Tibial nerve (tissue), 4 donors: Measurements from ENCODE around the gene USP5.

Experiments
- EP300 ChIP-seq, 2 donors: sonication (generic); formaldehyde crosslinking; IDR thresholded peaks; one replicate each; pipeline ENCODE4 v1.6.1; 2017; ENCODE audit warnings: antibody characterized with exemption in 2 of 2, mild to moderate bottlenecking in 1 of 2
- POLR2A ChIP-seq, 2 donors: fragments of 450-650 bp; IDR thresholded peaks; one replicate each; pipeline ENCODE4 v1.6.1; 2017; ENCODE audit warnings: antibody characterized with exemption in 2 of 2, mild to moderate bottlenecking in 2 of 2, moderate library complexity in 2 of 2
- TF ChIP-seq, protein P1 (sequence below), 5 experiments: fragments of 200-600 bp in 3 of 5; fragments of 450-650 bp in 2 of 5; sonication (generic) in 3 of 5; IDR thresholded peaks; one replicate each; pipeline ENCODE4 v1.5.1; 2016 to 2019; ENCODE audit warnings: antibody characterized with exemption in 5 of 5, mild to moderate bottlenecking in 3 of 5, moderate library complexity in 2 of 5

DNA sequence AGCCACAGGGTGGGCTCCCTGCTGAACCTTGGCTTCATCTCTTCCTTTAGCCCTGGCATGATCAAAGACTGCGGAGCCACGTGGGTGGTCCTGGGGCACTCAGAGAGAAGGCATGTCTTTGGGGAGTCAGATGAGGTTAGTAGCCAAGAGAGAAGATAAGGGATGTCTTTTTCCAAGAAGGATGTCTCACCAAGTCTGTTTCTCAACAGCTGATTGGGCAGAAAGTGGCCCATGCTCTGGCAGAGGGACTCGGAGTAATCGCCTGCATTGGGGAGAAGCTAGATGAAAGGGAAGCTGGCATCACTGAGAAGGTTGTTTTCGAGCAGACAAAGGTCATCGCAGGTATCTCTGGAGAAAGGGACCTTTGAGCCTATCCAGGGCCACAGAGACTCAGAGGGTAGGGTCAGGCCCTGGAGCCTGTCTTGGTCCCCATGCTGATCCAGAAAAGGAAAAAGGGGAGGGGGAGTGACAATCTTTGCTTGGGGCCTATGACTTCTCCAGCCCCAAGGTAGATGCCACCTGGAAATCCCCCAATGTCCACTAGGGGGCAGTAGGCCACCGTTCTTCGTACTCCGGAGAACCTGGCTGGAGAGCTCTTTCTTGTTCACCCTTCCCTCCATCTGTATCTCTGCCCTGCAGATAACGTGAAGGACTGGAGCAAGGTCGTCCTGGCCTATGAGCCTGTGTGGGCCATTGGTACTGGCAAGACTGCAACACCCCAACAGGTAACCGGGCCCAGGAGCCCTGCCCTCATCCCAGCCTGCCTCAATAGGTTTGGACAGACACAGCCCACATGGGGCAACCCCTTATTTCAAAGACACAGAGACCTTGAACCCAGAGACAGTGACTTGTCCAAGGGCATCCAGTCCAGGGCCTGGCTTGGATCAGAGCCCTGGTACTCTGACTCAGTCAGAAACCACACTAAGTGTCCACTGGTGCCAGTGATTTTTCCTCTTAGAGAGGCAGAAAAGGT lies 17.4 kb downstream of the USP5 start:
- TF ChIP-seq POLR2A (IDR thresholded peaks at IDR 0.05), result no peak
- TF ChIP-seq, protein P1, sequence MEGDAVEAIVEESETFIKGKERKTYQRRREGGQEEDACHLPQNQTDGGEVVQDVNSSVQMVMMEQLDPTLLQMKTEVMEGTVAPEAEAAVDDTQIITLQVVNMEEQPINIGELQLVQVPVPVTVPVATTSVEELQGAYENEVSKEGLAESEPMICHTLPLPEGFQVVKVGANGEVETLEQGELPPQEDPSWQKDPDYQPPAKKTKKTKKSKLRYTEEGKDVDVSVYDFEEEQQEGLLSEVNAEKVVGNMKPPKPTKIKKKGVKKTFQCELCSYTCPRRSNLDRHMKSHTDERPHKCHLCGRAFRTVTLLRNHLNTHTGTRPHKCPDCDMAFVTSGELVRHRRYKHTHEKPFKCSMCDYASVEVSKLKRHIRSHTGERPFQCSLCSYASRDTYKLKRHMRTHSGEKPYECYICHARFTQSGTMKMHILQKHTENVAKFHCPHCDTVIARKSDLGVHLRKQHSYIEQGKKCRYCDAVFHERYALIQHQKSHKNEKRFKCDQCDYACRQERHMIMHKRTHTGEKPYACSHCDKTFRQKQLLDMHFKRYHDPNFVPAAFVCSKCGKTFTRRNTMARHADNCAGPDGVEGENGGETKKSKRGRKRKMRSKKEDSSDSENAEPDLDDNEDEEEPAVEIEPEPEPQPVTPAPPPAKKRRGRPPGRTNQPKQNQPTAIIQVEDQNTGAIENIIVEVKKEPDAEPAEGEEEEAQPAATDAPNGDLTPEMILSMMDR (IDR thresholded peaks at IDR 0.05), result peak; percentile 84 to 95 (median 88)
- no peak for TF ChIP-seq EP300 (IDR thresholded peaks at IDR 0.05)
